Measurements from ENCODE around the gene WDHD1. TPM values are rescaled to one million over a fixed set of nuclear protein-coding genes. Genes with fewer than 3 reads are reported as not detected.

Gene WDHD1
- total RNA-seq, 6 donors from 2014 or later, result 1.0 to 5.0 (median 2.6) TPM

DNA sequence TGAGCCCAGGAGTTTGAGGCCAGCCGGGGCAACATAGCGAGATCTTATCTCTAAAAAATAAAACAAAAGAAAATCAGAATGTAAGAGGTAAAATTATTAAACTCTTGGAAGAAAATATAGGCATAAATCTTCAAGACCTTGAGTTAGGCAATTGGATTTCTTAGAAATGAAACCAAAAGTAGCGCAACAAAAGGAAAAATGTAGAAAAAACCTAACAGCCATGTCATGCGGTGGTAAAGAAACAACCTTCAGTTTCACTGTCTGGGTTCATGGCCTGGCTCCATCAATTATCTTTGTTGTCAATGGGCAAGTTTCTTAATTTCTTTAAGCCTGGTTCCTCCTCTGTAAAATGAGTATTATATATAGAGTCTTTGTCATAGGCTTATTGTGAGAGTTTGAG, 118.7 kb downstream of the WDHD1 start:
- ATAC-seq (ENCODE audit: low FRiP score in 2 of 2), result no peak
- H3K4me3 ChIP-seq, result no peak overlapping the region
- WGBS, 2 donors, result 67 to 74% methylated on average over 4 of the region's 4 CpGs

DNA sequence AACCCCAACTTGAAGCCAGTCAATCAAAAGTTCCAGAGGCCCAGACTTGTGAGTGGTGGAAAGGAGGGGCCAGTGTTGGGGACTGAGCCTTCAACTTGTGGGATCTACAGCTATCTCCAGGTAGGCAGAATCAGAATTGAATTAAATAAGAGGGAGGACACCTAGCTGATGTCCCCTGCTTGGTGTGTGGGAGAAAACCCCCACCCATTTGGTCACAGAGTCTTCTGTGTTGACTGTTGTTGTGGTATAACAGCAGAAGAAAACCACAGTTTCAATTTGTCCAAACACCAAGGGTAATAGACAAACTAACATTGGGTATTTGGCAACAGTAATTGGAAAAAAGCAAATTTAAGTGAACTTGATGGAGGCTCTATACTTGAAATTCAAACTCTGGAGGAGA, 120.8 kb downstream of the WDHD1 start:
- DNase-seq, result no peak
- no peak for ATAC-seq (ENCODE audit: low FRiP score in 2 of 2)
- Histone ChIP-seq H3K36me3 (no peaks in the 10 kb centered on the region), H3K27ac (no peak overlapping the region), H3K4me1 (peaks cover 2 to 7% (median 4%) of the 10 kb centered on the region in 4 donors), H3K9me3 (no peaks in the 10 kb centered on the region), H3K4me3 (no peak overlapping the region), H3K27me3 (no peaks in the 10 kb centered on the region)
- TF ChIP-seq POLR2AphosphoS5 (IDR thresholded peaks at IDR 0.05) (no peak), EP300 (IDR thresholded peaks at IDR 0.05) (no peak), POLR2A (IDR thresholded peaks at IDR 0.05) (no peak)
- TF ChIP-seq, protein P1, sequence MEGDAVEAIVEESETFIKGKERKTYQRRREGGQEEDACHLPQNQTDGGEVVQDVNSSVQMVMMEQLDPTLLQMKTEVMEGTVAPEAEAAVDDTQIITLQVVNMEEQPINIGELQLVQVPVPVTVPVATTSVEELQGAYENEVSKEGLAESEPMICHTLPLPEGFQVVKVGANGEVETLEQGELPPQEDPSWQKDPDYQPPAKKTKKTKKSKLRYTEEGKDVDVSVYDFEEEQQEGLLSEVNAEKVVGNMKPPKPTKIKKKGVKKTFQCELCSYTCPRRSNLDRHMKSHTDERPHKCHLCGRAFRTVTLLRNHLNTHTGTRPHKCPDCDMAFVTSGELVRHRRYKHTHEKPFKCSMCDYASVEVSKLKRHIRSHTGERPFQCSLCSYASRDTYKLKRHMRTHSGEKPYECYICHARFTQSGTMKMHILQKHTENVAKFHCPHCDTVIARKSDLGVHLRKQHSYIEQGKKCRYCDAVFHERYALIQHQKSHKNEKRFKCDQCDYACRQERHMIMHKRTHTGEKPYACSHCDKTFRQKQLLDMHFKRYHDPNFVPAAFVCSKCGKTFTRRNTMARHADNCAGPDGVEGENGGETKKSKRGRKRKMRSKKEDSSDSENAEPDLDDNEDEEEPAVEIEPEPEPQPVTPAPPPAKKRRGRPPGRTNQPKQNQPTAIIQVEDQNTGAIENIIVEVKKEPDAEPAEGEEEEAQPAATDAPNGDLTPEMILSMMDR (IDR thresholded peaks at IDR 0.05), result no peak

More for the DNA sequence above, 118.7 kb downstream of the WDHD1 start:
- Histone ChIP-seq H3K4me1 (peaks cover 0 to 2% (median 0%) of the 10 kb centered on the region in 4 donors), H3K27ac (no peak overlapping the region), H3K9me3 (no peaks in the 10 kb centered on the region), H3K36me3 (no peaks in the 10 kb centered on the region), H3K27me3 (no peaks in the 10 kb centered on the region)
- no peak for DNase-seq
- TF ChIP-seq EP300 (IDR thresholded peaks at IDR 0.05) (no peak), POLR2AphosphoS5 (IDR thresholded peaks at IDR 0.05) (no peak), POLR2A (IDR thresholded peaks at IDR 0.05) (no peak)
- TF ChIP-seq, protein P1 (IDR thresholded peaks at IDR 0.05), result no peak

DNA sequence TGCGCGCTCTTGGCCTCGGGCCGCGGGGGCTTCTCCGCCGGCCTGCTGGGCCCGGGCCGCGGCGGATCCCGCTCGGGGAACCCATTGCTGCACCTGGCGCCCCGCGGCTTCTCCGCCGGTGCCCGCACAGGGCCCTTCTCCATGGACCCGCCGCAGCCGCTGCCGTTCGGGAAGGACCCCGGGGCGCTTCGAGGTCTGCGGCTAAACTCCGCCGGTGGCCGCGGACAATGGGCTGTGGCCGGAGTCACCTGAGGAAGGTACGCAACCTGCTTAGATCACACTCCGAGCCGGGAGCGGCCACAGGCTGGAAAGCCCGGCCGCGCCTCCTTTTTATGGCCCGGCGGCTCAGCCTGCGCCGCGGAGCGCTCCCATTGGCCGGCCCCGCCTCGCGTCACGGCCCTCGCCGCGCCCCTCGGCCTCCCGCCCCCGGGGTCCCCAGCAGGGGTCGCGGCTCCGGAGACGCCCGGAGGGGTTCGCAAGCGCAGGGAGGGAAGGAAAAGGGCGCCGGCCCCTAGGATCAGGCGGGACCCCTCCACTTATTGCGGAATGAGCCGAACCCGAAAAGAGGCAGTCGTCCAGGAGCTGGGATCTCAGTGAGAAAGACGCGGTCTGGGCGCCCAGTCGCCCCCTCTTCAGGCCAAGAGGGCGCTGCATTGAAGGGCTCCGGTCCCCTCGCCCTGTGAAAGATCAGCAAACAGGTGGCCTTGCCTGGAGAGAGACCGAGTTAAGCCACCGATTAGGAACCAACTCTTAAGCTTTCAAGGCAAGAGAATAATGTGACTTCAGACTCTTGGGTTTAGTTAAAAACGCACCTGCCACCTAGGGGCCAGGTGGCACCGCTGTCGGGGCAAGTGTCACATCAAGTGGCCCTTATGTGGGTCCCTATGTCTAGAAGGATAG, 124.1 kb downstream of the WDHD1 start, which contains the start of gene GCH1:
Gene GCH1, minus strand, starts transcription at position 306 of the 900 bp plus-strand sequence. Its CDS starts 163 bp downstream, at position 143.
- H3K9me3 ChIP-seq, result no peaks in the 10 kb centered on the region
- peak within 1 kb of the TSS; percentile 57 to 68 (median 66) for H3K4me3 ChIP-seq
- 4% methylated on average over 18 to 24 of the region's 83 CpGs for WGBS, 2 donors
- TF ChIP-seq EP300 (IDR thresholded peaks at IDR 0.05) (no peak), POLR2A (IDR thresholded peaks at IDR 0.05) (peak in 3 of 4 donors; percentile 89 to 94 (median 91)), POLR2AphosphoS5 (IDR thresholded peaks at IDR 0.05) (peak in 1 of 2 donors; percentile 95)
- TF ChIP-seq, protein P1 (IDR thresholded peaks at IDR 0.05), result peak in 5 of 6 experiments; percentile 29 to 72 (median 44)
- H3K36me3 ChIP-seq, result no peaks in the 10 kb centered on the region
- ATAC-seq (ENCODE audit: low FRiP score in 2 of 2) (peak; percentile 89 to 95), DNase-seq (peak; percentile 85 to 95)
- peaks cover 10 to 16% (median 13%) of the 10 kb centered on the region in 4 donors for H3K4me1 ChIP-seq
- H3K27me3 ChIP-seq, result no peaks in the 10 kb centered on the region
- peak within 1 kb of the TSS; percentile 84 to 93 (median 91) for H3K27ac ChIP-seq

DNA sequence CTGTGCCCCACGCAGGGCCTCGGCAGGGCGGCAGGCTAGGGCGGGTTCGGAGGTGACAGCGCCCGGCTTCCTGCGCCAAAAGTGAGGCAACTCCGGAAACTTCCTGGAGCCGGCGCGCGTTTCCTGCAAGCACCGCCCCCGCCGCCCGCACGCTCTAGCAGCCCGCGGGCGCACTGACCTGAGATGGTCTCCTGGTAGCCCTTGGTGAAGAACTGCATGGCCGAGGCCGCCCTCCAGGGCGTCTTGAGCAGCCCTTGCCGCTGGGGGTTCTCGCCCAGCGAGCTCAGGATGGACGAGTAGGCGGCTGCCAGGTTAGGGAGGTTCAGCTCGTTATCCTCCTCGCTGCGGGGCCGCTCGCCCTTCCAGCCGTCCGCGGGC, 124.8 kb downstream of the WDHD1 start:
- no peaks in the 10 kb centered on the region for H3K9me3 ChIP-seq
- H3K36me3 ChIP-seq, result no peaks in the 10 kb centered on the region
- H3K4me1 ChIP-seq, result peaks cover 10 to 16% (median 13%) of the 10 kb centered on the region in 4 donors
- DNase-seq, result peak; percentile 90 to 94
- ATAC-seq (ENCODE audit: low FRiP score in 2 of 2), result peak; percentile 77 to 85
- H3K4me3 ChIP-seq, result peak overlapping the region; percentile 57 to 68 (median 66)
- 0% methylated on average over 18 of the region's 37 CpGs; no CpG with 5 or more reads in 1 of the 2 donors for WGBS, 2 donors
- peak in 1 of 4 donors; percentile 58 for TF ChIP-seq POLR2A (IDR thresholded peaks at IDR 0.05)
- peak in 1 of 4 donors; percentile 39 for TF ChIP-seq EP300 (IDR thresholded peaks at IDR 0.05)
- peak; percentile 33 to 75 for TF ChIP-seq POLR2AphosphoS5 (IDR thresholded peaks at IDR 0.05)
- TF ChIP-seq, protein P1 (IDR thresholded peaks at IDR 0.05), result peak in 3 of 6 experiments; percentile 8 to 49 (median 25)
- no peaks in the 10 kb centered on the region for H3K27me3 ChIP-seq
- H3K27ac ChIP-seq, result peak overlapping the region; percentile 84 to 93 (median 91)

Data from upper lobe of left lung (tissue), 6 donors.